HG03442 (cell line): ENCODE data around the gene OLR1.
"Not testable (repeated sequence)": the region's sequence is repeated elsewhere in the genome, so short reads cannot be mapped to it uniquely, and the experiment has no call there.

Experiments
- ATAC-seq: cut with Tn5 transposase; IDR thresholded peaks from one replicate; pipeline ENCODE4 v1.9.1; 2021; ENCODE audit warnings: mild to moderate bottlenecking, moderate library complexity; ENCODE audit not compliant: unreplicated experiment

OLR1 gene

GRCh38 chr12:10191865-10192264 is 19.9 kb upstream of the OLR1 start:
- ATAC-seq, result no peak

- peak; percentile 89 for ATAC-seq
Measured at GRCh38 chr12:10190558-10191388, 18.8 kb upstream of the OLR1 start.

GRCh38 chr12:10189653-10190052 is 17.7 kb upstream of the OLR1 start:
- ATAC-seq, result no peak

GRCh38 chr12:10186958-10187357 is 15.0 kb upstream of the OLR1 start:
- ATAC-seq, result not testable (repeated sequence)

- no peak for ATAC-seq
Measured at GRCh38 chr12:10186299-10186698, 14.4 kb upstream of the OLR1 start.

GRCh38 chr12:10184261-10184843 is 12.4 kb upstream of the OLR1 start:
- no peak for ATAC-seq

- ATAC-seq, result no peak
Measured at GRCh38 chr12:10182354-10183049, 10.6 kb upstream of the OLR1 start.

GRCh38 chr12:10179776-10180181 is 7.8 kb upstream of the OLR1 start:
- ATAC-seq, result no peak

- ATAC-seq, result no peak
Measured at GRCh38 chr12:10178821-10179220, 6.9 kb upstream of the OLR1 start, which contains the start of gene TMEM52B. Gene TMEM52B, plus strand, starts transcription at chr12:10179032. Its CDS starts 543 bp downstream, at chr12:10179575.

- no peak for ATAC-seq
Measured at GRCh38 chr12:10175846-10176636, 4.1 kb upstream of the OLR1 start.

GRCh38 chr12:10174986-10175614 is 3.2 kb upstream of the OLR1 start:
- no peak for ATAC-seq

- no peak for ATAC-seq
Measured at GRCh38 chr12:10170216-10170615, 1.7 kb downstream of the OLR1 start.

- no peak for ATAC-seq
Measured at GRCh38 chr12:10169104-10169503, 2.8 kb downstream of the OLR1 start.

- no peak for ATAC-seq
Measured at GRCh38 chr12:10167599-10167998, 4.3 kb downstream of the OLR1 start.

GRCh38 chr12:10165421-10165820 is 6.5 kb downstream of the OLR1 start:
- no peak for ATAC-seq

GRCh38 chr12:10163084-10163483 is 8.8 kb downstream of the OLR1 start:
- no peak for ATAC-seq

GRCh38 chr12:10160617-10161385 is 11.1 kb downstream of the OLR1 start:
- no peak for ATAC-seq

GRCh38 chr12:10159280-10159679 is 12.7 kb downstream of the OLR1 start:
- no peak for ATAC-seq

GRCh38 chr12:10158406-10158805 is 13.5 kb downstream of the OLR1 start:
- ATAC-seq, result no peak

- ATAC-seq, result no peak
Measured at GRCh38 chr12:10155966-10156365, 16.0 kb downstream of the OLR1 start.
